PC-3 (cell line): ENCODE results near the gene ART4.

Experiments
- EZH2 ChIP-seq: fragments of 300-600 bp; sonication (generic); IDR thresholded peaks from one replicate; pipeline ENCODE4 v1.6.1; 2017; ENCODE audit warnings: antibody characterized with exemption, mild to moderate bottlenecking, low read length; ENCODE audit not compliant: unreplicated experiment
- EZH2phosphoT487 ChIP-seq: fragments of 300-600 bp; sonication (generic); IDR thresholded peaks from 2 replicates; pipeline ENCODE4 v1.6.1; 2018; ENCODE audit warnings: mild to moderate bottlenecking, antibody characterized with exemption, low read length, borderline replicate concordance
- TF ChIP-seq, protein P1 (sequence below): fragments of 300-600 bp; sonication (generic); conservative IDR thresholded peaks from 2 replicates; pipeline ENCODE4 v1.5.1; 2017; ENCODE audit warnings: antibody characterized with exemption, low read depth, mild to moderate bottlenecking, low read length

DNA sequence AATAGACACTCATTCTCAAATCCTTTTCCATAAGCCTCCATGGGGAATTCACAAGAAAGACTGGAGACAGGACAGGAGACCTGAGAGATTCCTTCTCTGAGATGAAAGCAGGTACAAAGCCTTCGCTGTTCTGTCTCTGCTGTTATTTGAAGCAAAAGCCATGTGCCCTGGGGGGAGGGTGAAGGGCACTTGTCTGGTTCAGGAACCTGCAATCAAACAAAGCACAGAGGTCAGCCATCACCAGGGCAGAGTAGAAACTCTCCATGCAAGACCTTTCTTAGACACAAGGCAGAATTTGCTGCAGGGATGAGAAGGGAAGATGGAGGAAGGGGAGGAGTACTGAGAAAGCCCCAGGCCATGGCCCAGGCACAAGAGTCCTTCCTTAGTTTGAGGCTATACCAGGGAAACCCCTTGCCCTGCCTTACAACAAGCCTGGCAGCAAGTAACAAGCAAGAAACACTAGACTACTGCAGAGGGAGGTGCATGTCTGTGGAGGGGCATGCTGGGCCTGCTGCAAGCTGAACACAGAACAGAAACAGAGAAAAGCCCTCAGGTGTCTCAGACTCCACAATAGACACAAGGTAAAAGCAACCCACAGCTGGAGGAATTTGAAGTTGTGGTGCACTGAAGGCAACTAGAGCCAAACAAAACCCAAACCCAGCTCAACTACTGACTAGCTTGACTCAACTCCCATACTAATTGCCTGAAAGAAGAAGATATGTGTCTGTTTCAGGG lies 7.8 kb upstream of the ART4 start:
- TF ChIP-seq, protein P1, sequence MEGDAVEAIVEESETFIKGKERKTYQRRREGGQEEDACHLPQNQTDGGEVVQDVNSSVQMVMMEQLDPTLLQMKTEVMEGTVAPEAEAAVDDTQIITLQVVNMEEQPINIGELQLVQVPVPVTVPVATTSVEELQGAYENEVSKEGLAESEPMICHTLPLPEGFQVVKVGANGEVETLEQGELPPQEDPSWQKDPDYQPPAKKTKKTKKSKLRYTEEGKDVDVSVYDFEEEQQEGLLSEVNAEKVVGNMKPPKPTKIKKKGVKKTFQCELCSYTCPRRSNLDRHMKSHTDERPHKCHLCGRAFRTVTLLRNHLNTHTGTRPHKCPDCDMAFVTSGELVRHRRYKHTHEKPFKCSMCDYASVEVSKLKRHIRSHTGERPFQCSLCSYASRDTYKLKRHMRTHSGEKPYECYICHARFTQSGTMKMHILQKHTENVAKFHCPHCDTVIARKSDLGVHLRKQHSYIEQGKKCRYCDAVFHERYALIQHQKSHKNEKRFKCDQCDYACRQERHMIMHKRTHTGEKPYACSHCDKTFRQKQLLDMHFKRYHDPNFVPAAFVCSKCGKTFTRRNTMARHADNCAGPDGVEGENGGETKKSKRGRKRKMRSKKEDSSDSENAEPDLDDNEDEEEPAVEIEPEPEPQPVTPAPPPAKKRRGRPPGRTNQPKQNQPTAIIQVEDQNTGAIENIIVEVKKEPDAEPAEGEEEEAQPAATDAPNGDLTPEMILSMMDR: no peak
- TF ChIP-seq EZH2 (no peak), EZH2phosphoT487 (no peak)
